HCT116 (cell line): ENCODE data around the gene ZSCAN26. TPM values are rescaled to one million over a fixed set of nuclear protein-coding genes. Genes with fewer than 3 reads are reported as not detected.

ENCODE experiments used
- ATAC-seq: fragments of 200-7000 bp; cut with Tn5 transposase; 2 replicates; pipeline ENCODE4 v1.9.1; 2020; ENCODE audit warnings: mild to moderate bottlenecking, moderate library complexity
- BruUV-seq: library from RNA; stranded (reverse); fragments of 400-500 nt; replicated peaks from 2 replicates; lab custom pipeline; 2021; lab: Mats Ljungman, UMichigan
- CTCF ChIA-PET: fragments of 300-600 bp; sonication (Branson Sonifier 250); formaldehyde crosslinking; loops from one replicate; lab custom pipeline; 2021; ENCODE audit warnings: antibody characterized with exemption; lab: Charles Lee
- POLR2A ChIA-PET: fragments of 300-600, 350-600 bp; sonication (Branson Sonifier 250); formaldehyde crosslinking; loops from one replicate; lab custom pipeline; 2021; ENCODE audit warnings: antibody characterized with exemption; lab: Charles Lee
- RAD21 ChIA-PET, 2 experiments: fragments of 300-600 bp; sonication (Branson Sonifier 250); formaldehyde crosslinking; loops; one replicate each; lab custom pipeline; 2023; ENCODE audit warnings: low total read pairs in 2 of 2; ENCODE audit not compliant: uncharacterized antibody in 2 of 2, unreplicated experiment in 2 of 2, low non-redundant PET in 1 of 2; lab: Charles Lee
- DNase-seq: peaks from one replicate; pipeline ENCODE4 v3.0.0-alpha.2; 2010; ENCODE audit warnings: low read depth, low spot score
- H2AFZ ChIP-seq: fragments of 200-600 bp; shearing (Covaris generic), sonication (generic); 2 replicates; pipeline ENCODE4 v1.6.1; 2017; ENCODE audit warnings: low read depth, mixed run types, mixed read lengths, antibody characterized with exemption, low read length; ENCODE audit not compliant: poor library complexity, severe bottlenecking
- H3K27ac ChIP-seq: 2 replicates; pipeline ENCODE4 v1.5.1; 2012; ENCODE audit warnings: low read depth, low read length
- H3K27me3 ChIP-seq: fragments of 200-600 bp; sonication (generic); 2 replicates; pipeline ENCODE4 v1.6.1; 2016; ENCODE audit warnings: mixed run types, low read length, mixed read lengths; ENCODE audit not compliant: insufficient read depth
- H3K36me3 ChIP-seq, 2 experiments: fragments of 200-500 bp in 1 of 2; fragments of 200-600 bp in 1 of 2; sonication (Bioruptor generic) in 1 of 2; sonication (generic) in 1 of 2; 2 replicates each; pipeline versions ENCODE4 v1.5.1 to v1.6.1; 2014 to 2016; ENCODE audit warnings: low read length in 2 of 2, inconsistent platforms in 1 of 2, mixed read lengths in 1 of 2, mixed run types in 1 of 2; ENCODE audit not compliant: insufficient read depth in 2 of 2, control insufficient read depth in 1 of 2
- H3K4me1 ChIP-seq, 2 experiments: fragments of 200-600 bp in 1 of 2; sonication (generic) in 1 of 2; 2 replicates each; pipeline versions ENCODE4 v1.5.1 to v1.6.1; 2012 to 2017; ENCODE audit warnings: low read length in 2 of 2, inconsistent platforms in 1 of 2, mild to moderate bottlenecking in 1 of 2, mixed read lengths in 1 of 2, mixed run types in 1 of 2, moderate library complexity in 1 of 2; ENCODE audit not compliant: insufficient read depth in 2 of 2, control insufficient read depth in 1 of 2
- H3K4me2 ChIP-seq: fragments of 200-600 bp; sonication (generic); 2 replicates; pipeline ENCODE4 v1.6.1; 2017; ENCODE audit warnings: mixed run types, low read length, mixed read lengths
- H3K4me3 ChIP-seq, 2 experiments: fragments of 200-600 bp in 1 of 2; sonication (generic) in 1 of 2; replicated peaks in 1 of 2; 2 replicates each; pipeline ENCODE4 v1.5.1; 2011 to 2016; ENCODE audit warnings: low read length in 2 of 2, control low read depth in 1 of 2, low read depth in 1 of 2, mild to moderate bottlenecking in 1 of 2, mixed read lengths in 1 of 2, mixed run types in 1 of 2
- H3K79me2 ChIP-seq: fragments of 200-600 bp; sonication (generic); 2 replicates; pipeline ENCODE4 v1.6.1; 2017; ENCODE audit warnings: mild to moderate bottlenecking, mixed run types, low read length, moderate library complexity, mixed read lengths; ENCODE audit not compliant: insufficient read depth
- H3K9ac ChIP-seq: fragments of 200-600 bp; sonication (generic); 2 replicates; pipeline ENCODE4 v1.6.1; 2016; ENCODE audit warnings: low read length, mixed read lengths
- H3K9me2 ChIP-seq: fragments of 200-600 bp; sonication (generic), shearing (Covaris generic); 2 replicates; pipeline ENCODE4 v1.6.1; 2017; ENCODE audit warnings: mixed run types, mild to moderate bottlenecking, moderate library complexity; ENCODE audit not compliant: insufficient read depth
- H3K9me3 ChIP-seq, 2 experiments: fragments of 200-500 bp in 1 of 2; fragments of 200-600 bp in 1 of 2; sonication (Bioruptor generic) in 1 of 2; sonication (generic) in 1 of 2; 2 replicates each; pipeline ENCODE4 v1.6.1; 2014 to 2017; ENCODE audit warnings: low read length in 2 of 2, mixed read lengths in 2 of 2, inconsistent platforms in 1 of 2, low read depth in 1 of 2, mild to moderate bottlenecking in 1 of 2, mixed run types in 1 of 2, moderate library complexity in 1 of 2; ENCODE audit not compliant: control insufficient read depth in 1 of 2, insufficient read depth in 1 of 2
- H4K20me1 ChIP-seq: fragments of 200-600 bp; sonication (generic), shearing (Covaris generic); 2 replicates; pipeline ENCODE4 v1.6.1; 2017; ENCODE audit warnings: mixed run types, mild to moderate bottlenecking, moderate library complexity; ENCODE audit not compliant: insufficient read depth
- CBX3 ChIP-seq: IDR thresholded peaks from 2 replicates; pipeline ENCODE4 v1.6.1; 2012; ENCODE audit warnings: low read depth
- EZH2phosphoT487 ChIP-seq: fragments of 200-600 bp; IDR thresholded peaks from 2 replicates; pipeline ENCODE4 v1.6.1; 2018; ENCODE audit warnings: antibody characterized with exemption, borderline replicate concordance
- JUND ChIP-seq: IDR thresholded peaks from 2 replicates; pipeline ENCODE4 v1.6.1; 2012
- POLR2AphosphoS5 ChIP-seq: IDR thresholded peaks from 2 replicates; pipeline ENCODE4 v1.6.1; 2011; ENCODE audit warnings: mild to moderate bottlenecking, low read depth, low read length, moderate library complexity
- RAD21 ChIP-seq: IDR thresholded peaks from 2 replicates; pipeline ENCODE4 v1.6.1; 2012; ENCODE audit warnings: low read depth, mild to moderate bottlenecking
- SRF ChIP-seq: IDR thresholded peaks from 2 replicates; pipeline ENCODE4 v1.6.1; 2012; ENCODE audit warnings: low read depth
- ZFX ChIP-seq: fragments of 450-650 bp; IDR thresholded peaks from 2 replicates; pipeline ENCODE4 v1.6.1; 2017
- intact Hi-C: fragments of 100-400 bp; cut with micrococcal nuclease; formaldehyde crosslinking; loops from 2 replicates; pipeline ENCODE4 v1.10.0; 2022
- total RNA-seq: library from RNA; stranded (reverse); gene quantifications from one replicate; pipeline ENCODE4 v1.2.1, GENCODE V29; 2021; ENCODE audit not compliant: unreplicated experiment
- TF ChIP-seq, protein P1 (sequence below): IDR thresholded peaks from 2 replicates; pipeline ENCODE4 v1.6.1; 2012; ENCODE audit warnings: low read depth
- TF ChIP-seq, protein P2 (sequence below): IDR thresholded peaks from 2 replicates; pipeline ENCODE4 v1.6.1; 2012
- TF ChIP-seq, protein P3 (sequence below): IDR thresholded peaks from 2 replicates; pipeline ENCODE4 v1.6.1; 2011; ENCODE audit warnings: mild to moderate bottlenecking, low read length, moderate library complexity; ENCODE audit not compliant: insufficient replicate concordance; ENCODE audit errors: extremely low read depth

ZSCAN26 gene
- total RNA-seq, 1 experiment from 2014 or later = 10.3 TPM

DNA sequence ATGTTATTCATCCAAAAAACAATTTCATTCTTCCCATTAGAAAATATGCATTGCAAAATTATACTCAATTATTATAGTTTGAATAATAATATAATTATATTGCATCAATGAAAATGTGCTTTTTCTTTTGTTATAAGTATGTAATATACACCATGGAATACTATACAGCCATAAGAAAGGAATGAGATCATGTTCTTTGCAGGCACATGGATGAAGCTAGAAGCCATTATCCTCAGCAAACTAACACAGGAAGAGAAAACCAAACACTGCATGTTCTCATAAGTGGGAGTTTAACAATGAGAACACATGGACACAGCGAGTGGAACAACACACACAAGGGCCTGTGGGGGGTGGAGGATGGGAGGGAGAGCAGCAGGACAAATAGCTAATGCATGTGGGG, 9.9 kb upstream of the ZSCAN26 start:
- H4K20me1 ChIP-seq = no peaks in the 10 kb centered on the region
- RAD21 ChIA-PET = no interaction called here
- DNase-seq = no peak
- CTCF ChIA-PET = no interaction called here
- no TSS peak for BruUV-seq
- no peak overlapping the region for H3K9ac ChIP-seq
- intact Hi-C loops = no loop called here
- H3K79me2 ChIP-seq = no peaks in the 10 kb centered on the region; the same call in 1 of the 2 replicates
- H3K9me3 ChIP-seq = no peaks in the 10 kb centered on the region
- no peak for ATAC-seq
- no peaks in the 10 kb centered on the region for H3K36me3 ChIP-seq
- H3K4me3 ChIP-seq = no peak overlapping the region
- H3K27ac ChIP-seq = no peak overlapping the region
- H3K9me2 ChIP-seq = no peaks in the 10 kb centered on the region
- H3K4me1 ChIP-seq = peaks cover 0 to 9% of the 10 kb centered on the region in 2 experiments; a peak in 1 of 4 replicates
- H3K27me3 ChIP-seq = no peaks in the 10 kb centered on the region
- TF ChIP-seq SRF (no peak), RAD21 (no peak), POLR2AphosphoS5 (no peak), EZH2phosphoT487 (no peak), JUND (no peak)
- TF ChIP-seq, all 23 proteins: peak for 0
- Histone ChIP-seq H2AFZ (no peak overlapping the region), H3K4me2 (no peak overlapping the region)
- POLR2A ChIA-PET = no interaction called here

DNA sequence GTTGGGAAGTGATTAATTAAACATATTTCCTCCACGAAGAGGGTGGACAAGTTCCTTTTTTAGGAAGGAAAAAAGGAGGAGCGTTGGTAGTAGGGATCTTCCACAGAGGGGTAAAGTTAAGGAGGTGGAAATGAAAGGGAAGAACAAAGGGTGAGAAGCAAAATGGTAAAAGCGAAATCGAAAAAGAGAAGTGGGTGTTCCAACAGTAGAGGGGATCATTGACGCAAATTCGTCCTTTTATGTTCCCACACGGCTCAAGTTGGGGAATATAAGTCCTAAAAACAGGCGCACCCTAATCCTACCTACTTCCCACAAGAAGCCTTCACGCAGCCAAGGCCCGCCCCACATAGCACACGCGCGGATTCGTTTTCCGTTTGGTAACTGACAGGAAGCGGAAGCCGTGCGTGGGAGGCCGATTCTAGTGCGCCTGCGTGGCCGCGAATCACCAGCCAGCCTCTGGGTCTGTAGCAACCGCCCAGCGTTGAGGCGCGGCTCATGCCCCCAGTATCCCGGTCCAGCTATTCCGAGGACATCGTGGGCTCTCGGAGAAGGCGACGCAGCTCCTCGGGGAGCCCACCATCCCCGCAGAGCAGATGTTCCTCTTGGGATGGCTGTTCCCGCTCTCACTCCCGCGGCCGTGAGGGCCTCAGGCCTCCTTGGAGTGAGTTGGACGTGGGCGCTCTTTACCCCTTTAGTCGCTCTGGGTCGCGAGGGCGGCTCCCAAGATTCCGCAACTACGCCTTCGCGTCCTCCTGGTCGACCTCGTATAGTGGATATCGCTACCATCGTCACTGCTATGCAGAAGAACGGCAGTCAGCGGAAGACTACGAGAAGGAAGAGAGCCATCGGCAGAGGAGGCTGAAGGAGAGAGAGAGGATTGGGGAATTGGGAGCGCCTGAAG, 7.8 kb upstream of the ZSCAN26 start, which contains the start of gene NKAPL:
NKAPL (plus strand) TSS at position 421 of the 901 bp plus-strand sequence; CDS start at position 496, 75 bp downstream.
- BruUV-seq = no TSS peak
- DNase-seq (no peak), ATAC-seq (no peak)
- H3K4me3 ChIP-seq = no peak within 1 kb of the TSS
- ChIA-PET POLR2A (no interaction called here), RAD21 (no interaction called here), CTCF (no interaction called here)
- intact Hi-C loops = no loop called here
- no peaks in the 10 kb centered on the region for H3K9me3 ChIP-seq
- H3K36me3 ChIP-seq = no peaks in the 10 kb centered on the region
- TF ChIP-seq, protein P1, sequence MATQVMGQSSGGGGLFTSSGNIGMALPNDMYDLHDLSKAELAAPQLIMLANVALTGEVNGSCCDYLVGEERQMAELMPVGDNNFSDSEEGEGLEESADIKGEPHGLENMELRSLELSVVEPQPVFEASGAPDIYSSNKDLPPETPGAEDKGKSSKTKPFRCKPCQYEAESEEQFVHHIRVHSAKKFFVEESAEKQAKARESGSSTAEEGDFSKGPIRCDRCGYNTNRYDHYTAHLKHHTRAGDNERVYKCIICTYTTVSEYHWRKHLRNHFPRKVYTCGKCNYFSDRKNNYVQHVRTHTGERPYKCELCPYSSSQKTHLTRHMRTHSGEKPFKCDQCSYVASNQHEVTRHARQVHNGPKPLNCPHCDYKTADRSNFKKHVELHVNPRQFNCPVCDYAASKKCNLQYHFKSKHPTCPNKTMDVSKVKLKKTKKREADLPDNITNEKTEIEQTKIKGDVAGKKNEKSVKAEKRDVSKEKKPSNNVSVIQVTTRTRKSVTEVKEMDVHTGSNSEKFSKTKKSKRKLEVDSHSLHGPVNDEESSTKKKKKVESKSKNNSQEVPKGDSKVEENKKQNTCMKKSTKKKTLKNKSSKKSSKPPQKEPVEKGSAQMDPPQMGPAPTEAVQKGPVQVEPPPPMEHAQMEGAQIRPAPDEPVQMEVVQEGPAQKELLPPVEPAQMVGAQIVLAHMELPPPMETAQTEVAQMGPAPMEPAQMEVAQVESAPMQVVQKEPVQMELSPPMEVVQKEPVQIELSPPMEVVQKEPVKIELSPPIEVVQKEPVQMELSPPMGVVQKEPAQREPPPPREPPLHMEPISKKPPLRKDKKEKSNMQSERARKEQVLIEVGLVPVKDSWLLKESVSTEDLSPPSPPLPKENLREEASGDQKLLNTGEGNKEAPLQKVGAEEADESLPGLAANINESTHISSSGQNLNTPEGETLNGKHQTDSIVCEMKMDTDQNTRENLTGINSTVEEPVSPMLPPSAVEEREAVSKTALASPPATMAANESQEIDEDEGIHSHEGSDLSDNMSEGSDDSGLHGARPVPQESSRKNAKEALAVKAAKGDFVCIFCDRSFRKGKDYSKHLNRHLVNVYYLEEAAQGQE = no peak
- TF ChIP-seq, protein P2, sequence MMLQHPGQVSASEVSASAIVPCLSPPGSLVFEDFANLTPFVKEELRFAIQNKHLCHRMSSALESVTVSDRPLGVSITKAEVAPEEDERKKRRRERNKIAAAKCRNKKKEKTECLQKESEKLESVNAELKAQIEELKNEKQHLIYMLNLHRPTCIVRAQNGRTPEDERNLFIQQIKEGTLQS = no peak
- TF ChIP-seq POLR2AphosphoS5 (no peak), JUND (no peak), CBX3 (no peak), ZFX (no peak), SRF (no peak)
- TF ChIP-seq, protein P3, sequence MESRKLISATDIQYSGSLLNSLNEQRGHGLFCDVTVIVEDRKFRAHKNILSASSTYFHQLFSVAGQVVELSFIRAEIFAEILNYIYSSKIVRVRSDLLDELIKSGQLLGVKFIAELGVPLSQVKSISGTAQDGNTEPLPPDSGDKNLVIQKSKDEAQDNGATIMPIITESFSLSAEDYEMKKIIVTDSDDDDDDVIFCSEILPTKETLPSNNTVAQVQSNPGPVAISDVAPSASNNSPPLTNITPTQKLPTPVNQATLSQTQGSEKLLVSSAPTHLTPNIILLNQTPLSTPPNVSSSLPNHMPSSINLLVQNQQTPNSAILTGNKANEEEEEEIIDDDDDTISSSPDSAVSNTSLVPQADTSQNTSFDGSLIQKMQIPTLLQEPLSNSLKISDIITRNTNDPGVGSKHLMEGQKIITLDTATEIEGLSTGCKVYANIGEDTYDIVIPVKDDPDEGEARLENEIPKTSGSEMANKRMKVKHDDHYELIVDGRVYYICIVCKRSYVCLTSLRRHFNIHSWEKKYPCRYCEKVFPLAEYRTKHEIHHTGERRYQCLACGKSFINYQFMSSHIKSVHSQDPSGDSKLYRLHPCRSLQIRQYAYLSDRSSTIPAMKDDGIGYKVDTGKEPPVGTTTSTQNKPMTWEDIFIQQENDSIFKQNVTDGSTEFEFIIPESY = no peak
- H3K27ac ChIP-seq = no peak within 1 kb of the TSS
- H3K4me1 ChIP-seq = no peaks in the 10 kb centered on the region
- no peaks in the 10 kb centered on the region for H3K27me3 ChIP-seq
- no peaks in the 10 kb centered on the region for H4K20me1 ChIP-seq
- H3K9ac ChIP-seq = no peak within 1 kb of the TSS
- H3K9me2 ChIP-seq = no peaks in the 10 kb centered on the region
- H2AFZ ChIP-seq = no peak within 1 kb of the TSS
- H3K4me2 ChIP-seq = no peak within 1 kb of the TSS
- H3K79me2 ChIP-seq = no peaks in the 10 kb centered on the region
